HG02981 (cell line): ENCODE data around the gene ZNF217.
"Not testable (repeated sequence)": the region's sequence is repeated elsewhere in the genome, so short reads cannot be mapped to it uniquely, and the experiment has no call there.

Experiments used
- ATAC-seq: cut with Tn5 transposase; IDR thresholded peaks from one replicate; pipeline ENCODE4 v1.9.1; 2021; ENCODE audit warnings: mild to moderate bottlenecking, moderate library complexity; ENCODE audit not compliant: unreplicated experiment

ZNF217 gene

DNA sequence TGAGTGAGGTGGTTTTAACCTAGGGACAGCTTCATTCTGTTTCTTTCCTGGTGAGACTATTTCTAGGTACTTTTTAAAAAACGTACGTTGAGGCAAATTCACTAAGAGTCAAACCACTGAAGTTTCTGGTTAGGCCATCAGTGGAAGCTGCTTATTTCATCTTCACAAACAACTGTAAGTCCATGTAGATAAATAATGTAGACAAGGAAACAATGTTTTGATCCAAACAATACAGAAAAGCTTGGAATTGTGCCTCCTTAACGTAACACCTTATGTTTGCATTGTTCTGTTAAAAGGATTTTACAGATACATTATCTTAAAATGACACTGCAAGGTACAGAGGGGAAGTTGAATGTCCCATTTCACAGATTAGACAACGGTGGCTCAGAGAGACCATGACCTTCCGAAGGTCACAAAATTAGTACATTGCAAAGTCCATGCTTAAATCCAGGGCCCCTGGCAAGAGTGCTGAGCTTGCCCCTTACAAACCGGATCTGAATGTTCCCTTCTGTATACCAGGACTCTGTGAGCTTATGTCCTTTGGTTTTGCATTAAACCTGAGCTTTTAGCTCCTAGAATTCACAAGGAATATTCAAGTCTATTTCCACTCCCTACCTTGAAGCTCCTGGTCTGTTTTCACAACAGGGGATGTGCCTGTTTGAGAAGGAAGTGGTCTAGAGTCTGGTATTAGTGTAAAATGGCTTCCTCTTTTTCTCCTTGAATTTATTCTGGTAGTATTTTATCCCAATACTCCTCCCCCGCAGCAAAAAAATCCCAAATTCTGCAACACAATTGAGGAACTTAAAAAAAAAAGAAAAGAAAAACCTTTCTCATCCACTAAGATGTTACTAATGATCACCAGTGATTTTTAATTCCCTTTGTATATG, 28.9 kb upstream of the ZNF217 start:
- no peak for ATAC-seq

DNA sequence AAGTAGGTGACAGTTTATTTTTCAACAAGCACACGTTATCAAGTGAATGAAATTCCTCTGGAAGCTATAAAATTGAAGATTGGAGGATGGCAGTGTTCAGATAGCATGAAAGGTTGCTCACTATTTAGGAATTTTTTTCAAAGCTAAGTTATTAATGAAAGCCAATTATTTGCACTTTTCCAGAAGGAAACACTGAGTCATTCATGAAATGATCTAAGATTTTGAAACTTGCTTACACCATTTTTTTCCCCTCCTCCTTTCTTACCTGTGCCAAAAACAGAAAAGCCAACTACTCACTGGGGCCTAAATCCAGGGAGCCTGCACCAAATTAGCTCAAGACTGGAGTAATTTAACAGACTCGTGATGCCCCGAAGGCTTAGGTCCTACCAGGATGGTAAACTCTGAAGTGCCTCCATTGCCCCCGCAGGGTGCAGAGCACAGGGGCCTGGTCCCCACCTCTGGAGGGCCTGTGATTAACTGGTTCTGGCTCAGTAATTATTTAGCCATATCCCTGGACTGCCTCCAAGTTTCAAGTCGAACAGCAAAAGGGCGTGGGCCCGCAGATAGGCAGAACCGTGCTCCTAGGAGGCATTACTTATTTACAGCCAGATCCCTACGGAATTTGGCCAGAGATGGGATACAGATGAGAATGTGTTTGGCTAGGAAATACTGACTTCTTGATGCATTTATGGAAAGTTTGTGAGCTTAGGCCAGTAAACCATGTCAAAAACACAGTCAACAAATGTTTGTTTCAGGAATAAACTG, 28.0 kb upstream of the ZNF217 start:
- no peak for ATAC-seq

DNA sequence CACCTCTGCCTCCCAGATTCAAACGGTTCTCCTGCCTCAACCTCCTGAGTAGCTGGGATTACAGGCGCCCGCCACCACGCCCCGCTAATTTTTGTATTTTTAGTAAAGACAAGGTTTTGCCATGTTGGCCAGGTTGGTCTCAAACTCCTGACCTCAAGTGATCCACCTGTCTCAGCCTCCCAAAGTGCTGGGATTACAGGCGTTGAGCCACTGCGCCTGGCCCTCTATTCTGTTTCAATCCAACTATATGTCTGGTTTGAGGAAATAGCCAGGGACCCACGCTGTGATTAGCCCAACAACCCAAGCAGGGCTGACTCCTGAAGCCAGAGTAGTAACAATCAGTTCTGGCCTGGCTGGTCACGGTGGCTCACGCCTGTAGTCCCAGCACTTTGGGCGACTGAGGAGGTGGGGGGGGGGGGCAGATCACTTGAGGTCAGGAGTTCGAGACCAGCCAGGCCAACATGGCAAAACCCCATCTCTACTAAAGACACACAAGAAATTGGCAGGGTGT, 24.9 kb upstream of the ZNF217 start:
- ATAC-seq = not testable (repeated sequence)

DNA sequence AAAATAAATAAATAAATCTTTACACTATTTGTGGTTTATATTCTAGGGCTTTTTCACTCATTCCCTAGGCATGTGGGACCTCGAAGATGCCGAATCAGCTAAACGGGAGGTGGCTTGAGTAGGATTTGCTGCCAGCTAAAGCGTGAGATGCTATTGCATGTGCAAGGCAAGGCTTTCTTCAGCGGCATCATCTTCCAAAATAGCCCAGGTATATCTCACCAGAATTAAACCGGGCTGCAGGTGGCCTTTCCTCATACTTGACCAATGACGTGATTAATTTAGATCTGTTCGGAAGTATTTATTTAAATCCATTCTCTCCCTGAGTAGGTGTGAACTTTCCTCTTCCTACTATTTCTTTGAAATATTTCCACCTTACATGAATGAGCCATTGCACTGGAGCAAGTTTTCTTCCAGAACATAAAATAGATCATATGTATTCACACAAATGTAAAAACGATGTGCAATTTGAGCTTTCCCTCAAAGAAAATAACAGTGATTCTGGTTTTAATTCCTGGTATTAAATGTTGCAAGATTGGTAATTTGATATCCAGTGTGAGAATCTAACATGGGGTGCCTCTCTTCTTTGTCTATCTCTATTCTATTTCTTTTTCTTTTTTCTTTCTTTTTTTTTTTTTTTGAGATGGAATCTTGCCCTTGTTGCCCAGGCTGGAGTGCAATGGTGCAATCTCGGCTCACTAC, 24.3 kb upstream of the ZNF217 start:
- no peak for ATAC-seq

DNA sequence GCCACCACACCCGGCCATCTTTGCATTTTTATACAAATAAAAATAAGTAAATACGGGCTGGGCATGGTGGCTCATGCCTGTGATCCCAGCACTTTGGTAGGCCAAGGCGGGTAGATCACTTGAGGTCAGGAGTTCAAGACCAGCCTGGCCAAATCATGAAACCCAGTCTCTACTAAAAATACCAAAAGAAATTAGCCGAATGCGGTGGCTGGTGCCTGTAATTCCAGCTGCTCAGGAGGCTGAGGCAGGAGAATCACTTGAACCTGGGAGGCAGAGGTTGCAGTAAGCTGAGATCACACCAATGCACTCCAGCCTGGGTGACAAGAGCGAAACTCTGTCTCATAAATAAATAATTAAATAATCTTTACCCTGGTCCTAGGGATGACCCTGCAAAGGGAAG, 22.9 kb upstream of the ZNF217 start:
- not testable (repeated sequence) for ATAC-seq

DNA sequence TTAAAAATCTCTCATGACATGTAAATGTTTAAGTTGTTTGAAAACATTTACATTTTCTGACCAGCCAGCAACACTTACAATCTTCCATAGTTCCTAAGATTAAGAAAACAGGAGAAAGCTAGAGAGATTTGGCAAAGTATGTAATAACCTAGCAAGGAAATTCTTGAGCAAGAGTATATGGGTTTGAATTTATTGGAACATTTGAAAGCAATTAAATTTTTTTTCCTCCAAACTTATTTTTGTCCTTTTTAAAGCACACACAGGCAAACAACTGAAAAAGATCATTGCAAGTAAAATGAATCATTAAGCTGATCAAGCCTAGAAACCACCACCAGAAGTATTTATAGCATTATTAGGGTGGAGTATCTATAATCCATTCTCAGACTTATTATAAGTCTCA, 20.1 kb upstream of the ZNF217 start:
- ATAC-seq = no peak

DNA sequence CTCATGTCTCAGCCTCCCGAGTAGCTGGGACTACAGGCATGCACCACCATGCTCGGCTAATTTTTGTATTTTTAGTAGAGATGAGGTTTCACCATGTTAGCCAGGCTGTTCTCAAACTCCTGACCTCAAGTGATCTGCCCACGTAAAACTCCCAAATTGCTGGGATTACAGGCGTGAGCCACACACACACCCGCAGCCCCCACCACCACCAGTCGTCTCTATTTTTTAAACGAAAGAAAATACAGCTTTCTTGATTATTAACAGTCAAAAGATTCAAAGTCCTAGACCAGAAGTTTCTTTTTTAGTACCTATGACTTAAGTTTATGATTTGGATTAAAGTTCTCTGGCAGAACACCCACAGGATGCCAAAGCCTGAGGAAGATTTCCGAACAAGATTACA, 18.6 kb upstream of the ZNF217 start:
- not testable (repeated sequence) for ATAC-seq

DNA sequence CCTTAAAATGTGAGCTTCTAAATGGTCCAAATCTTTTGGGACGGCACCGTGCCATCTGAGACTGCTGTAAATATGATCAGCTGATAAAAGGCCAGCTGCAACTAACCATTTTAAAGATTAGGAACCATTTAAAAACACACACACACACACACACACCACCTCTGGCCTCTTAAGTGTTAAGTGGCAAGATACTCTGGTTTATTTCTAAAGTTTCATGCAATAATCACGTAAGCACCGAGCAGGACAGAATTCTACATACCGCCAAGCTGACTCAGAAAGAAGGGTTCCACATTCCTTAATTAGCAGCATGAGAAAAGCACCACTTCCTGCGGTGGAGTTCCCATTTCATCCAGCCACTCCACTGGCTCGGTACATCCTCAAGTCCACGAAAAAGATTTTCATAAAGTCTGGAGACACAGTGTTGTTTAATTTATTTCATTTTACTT, 17.8 kb upstream of the ZNF217 start:
- no peak for ATAC-seq

DNA sequence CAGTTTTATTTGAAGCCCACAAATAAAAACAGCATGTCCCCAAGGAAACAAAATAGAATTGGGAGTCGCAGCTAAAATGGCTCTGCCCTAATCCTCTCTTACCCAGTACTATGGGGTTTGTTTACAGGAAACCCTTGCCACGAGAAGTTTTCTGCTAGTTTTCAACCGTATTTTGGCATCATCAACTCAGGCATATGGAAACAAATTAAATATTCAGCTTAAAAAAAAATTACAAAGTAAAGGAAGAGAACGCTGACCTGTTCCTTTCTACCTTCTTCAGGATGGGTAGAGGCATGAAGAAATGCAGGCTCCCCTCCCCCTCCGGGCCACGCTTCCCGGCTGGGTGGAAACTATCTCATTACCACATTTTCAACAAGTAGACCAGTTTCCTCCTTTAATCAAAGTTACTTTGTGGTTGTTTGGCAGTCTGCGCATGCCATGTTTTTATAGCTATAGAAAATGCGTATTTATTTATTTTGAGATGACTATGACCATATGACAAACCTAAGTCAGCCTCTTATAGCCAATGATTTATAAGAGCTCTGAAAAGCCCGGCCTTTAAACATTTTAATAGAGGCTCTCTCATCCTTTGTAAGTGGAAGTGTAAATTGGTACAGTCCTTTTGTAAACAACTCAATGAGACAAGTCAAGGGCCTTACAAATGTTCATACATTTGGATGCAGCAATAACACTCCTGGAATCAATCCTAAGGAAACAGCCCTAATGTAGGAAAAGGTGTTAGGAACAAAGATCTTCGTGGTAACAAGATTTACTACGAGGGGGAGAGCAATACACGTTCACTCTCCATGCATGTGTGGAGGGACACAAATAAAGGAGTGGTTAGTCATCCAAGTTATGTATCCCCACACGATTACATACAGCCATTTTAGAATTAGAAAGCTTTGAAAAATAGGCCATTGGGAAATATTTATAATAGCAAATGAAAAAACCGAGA, 16.1 kb upstream of the ZNF217 start:
- ATAC-seq = peak; percentile 46

DNA sequence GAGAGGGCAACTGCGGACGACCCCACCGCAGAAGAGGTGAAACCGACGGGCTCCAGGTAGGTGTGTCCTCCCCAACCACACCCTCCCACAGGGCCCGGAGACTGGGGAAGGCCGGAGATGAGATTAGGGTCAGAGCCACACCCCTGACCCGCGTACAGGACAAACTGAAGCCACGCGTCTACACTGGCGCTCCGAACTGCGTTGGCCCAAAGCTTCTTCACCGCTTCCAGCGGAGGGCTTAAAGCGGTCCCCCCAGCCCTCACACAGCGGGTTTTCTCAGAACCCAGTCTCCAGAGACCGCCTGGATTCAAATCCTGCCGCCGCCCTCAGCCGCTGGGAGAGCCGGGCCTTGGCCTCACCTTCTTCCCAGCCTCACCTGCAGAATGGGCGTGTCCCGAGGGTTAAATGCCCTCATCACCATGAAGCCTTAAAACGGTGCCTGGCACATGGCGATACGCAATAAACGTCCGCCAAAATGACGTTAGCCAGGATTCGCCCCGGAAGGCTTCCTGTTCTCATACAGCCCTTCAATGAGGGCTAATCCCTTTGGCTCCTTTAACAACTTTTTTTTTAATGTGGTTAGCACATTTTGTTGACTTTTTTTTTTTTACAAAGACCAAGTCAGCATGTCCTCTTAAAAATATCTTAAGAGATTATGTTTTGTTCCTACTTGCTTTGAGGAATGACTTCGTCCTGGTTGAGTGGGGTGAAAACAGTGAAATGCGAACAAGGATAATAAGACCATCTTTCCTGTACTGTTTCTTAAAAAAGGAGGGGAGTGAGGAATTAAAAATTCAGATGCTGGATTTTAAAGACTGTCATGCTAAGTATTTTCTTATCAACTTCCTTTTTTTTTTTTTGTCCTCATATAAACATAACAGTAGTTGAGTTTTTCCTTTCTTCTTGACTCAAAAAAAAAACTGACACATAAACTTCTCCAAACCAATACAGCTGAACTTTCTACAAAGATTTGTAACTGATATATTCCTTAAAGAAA, 15.1 kb upstream of the ZNF217 start:
- ATAC-seq = no peak

DNA sequence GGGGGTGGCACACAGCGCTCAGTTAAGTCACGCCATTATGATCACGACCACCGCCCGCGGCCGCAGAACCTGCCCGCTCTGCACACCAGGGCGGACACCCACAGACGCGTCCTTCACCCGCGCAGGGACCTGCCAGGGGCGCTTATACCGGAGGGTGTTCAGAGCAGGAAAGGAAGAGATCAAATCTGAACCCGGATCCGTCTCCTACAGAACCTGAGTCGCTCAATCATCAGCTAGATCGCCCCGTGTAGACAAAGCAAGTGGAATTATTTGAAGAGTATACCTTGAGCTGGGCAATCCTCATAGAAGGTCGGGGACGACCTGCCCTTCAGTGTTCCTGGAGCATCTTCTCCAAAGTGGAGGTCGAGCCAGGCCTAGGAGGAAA, 14.4 kb upstream of the ZNF217 start:
- ATAC-seq = no peak

DNA sequence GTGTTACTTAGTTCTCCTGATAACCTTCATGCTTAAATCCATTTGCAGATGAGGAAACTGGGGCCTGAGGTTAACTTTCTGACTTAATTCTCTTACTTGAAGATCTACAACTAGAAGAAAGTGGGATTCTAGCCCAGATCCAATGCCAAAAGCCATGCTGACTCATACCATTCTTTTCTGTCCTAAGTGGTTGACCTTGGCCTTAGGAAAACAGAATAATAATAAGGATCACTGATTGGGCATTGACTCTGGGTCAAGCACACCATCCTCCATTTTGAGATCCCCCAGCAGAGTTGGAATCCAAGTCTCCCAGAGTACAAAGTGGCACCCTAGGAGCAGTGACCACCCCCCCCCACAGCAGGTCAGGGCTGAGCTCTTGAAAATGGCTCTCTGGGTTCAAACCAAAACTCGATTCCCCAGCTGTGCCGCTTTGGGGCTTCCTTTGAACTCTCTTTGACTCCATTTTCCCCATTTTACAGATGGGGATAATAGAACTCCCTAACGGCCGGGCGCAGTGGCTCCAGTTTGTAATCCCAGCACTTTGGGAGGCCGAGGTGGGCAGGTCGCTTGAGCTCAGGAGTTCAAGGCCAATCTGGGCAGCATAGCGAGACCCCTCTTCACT, 12.8 kb upstream of the ZNF217 start:
- no peak for ATAC-seq

DNA sequence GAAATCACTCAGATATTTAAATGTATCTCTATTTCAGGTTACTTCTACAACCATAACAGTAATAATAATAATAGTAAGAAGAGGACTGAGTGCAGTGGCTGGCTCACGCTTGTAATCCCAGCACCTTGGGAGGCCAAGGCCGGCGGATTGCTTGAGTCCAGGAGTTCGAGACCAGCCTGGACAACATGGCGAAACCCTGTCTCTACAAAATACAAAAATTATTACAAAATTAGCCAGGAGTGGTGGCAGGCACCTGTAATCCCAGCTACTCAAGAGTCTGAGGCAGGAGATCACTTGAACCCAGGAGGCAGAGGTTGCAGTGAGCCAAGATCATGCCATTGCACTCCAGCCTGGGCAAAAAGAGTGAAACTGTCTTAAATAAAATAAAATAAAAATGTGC, 11.8 kb upstream of the ZNF217 start:
- ATAC-seq = not testable (repeated sequence)

DNA sequence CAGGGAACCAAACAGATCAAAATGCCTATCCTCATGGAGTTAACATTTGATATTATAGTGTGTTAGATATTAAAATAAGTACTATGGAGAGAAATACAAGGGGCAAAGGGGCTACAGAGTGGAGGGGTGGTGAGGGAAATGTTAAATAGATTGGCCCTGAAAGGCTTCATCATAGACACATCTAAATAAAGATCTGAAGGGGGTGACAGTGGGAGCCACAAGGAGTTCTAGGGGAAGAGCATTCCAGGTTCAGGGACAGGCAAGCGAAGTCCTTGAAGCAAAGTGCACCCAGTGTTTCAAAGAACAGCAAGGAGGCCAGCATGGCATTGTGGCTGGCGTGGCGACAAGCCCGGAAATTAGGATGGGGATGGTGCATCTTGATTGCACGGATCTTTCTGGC, 11.2 kb upstream of the ZNF217 start:
- not testable (repeated sequence) for ATAC-seq

DNA sequence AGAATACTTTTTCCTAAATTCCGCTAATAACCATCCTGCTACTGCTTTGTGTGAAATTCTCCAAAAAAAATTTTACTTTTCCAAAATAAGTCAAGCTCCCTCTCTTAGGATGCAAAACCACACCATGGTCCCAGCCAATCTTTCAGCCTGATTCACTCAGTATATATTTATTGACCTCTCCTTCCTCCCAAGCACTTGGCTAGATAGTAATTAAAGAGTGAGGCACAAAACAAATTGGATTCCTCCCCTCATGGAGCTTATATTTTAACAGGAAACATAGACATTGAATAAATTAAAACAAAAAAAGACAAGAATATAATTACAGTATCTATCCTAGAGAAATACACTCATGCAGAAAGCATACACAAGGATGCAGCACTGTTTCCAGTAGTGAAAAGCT, 9.0 kb upstream of the ZNF217 start:
- ATAC-seq = no peak

DNA sequence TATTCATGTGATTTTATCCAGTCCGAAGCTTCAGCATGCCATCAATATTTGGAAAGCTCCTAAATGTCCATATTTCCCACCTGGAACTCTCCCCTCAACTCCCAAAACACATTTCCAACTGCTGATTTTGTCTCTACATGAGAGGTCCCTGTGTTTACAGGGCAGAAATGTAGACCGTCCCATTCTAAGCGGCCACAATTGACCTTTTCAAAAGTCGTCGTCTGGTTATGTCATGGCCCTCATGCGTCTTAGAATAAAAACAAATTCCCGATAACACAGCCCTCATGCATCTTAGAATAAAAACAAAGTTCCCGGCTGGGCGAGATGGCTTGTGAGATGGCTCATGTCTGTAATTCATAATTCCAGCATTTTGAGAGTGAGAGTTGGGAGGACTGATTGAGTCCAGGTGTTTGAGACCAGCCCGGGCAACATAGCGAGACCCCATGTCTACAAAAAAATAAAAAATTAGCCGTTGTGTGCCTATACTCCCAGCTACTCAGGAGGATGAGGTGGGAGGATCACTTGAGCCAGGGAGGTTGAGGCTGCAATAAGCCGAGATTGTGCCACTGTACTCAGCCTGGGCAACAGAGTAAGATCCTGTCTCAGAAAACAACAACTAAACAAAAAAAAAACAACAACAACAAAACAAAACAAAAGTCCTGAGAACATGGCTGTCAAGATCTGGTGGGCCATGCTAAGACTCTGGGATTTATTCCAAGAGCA, 6.4 kb upstream of the ZNF217 start:
- no peak for ATAC-seq

DNA sequence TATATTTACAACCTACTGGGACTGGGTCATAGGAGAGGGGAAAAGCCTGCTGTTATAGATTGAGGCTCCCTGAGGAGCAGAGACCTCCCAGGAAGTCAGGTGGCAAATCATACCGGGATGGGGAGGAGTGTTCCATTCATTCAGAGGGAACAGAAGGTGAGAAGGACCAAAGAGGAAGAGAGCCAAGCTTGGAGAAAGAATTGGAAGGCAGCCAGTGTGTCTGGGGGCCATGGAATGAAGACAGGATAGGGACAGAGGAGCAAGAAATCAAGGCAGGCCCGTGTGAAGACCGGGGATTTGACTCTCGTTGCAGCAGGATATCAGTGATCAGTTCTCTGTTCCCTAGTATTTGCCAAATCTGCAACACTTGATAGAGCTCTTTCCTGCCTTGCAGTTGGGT, 5.7 kb upstream of the ZNF217 start:
- no peak for ATAC-seq

DNA sequence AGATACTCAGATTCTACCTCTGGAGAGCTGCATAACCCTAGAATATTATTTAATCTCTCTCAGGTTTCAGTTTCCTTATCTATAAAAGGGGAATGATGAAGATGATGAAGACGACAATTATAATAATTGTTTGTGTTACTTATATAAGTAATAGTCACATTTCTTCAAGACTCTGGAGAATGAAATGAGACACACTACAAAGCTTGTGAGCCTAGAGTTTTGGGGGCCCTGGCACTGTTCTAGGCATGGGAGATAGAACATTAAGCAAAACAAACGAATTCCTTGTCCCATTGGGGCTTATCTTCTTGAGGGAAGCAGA, 5.4 kb upstream of the ZNF217 start:
- ATAC-seq = no peak
